Measurements from ENCODE around the gene SVIL. TPM values are rescaled to one million over a fixed set of nuclear protein-coding genes. Genes with fewer than 3 reads are reported as not detected.

The SVIL gene
- total RNA-seq, 3 donors from 2014 or later (not counting 1 experiment from before 2014, with no cell fraction given): 24.9 to 57.2 (median 33.5) TPM

DNA sequence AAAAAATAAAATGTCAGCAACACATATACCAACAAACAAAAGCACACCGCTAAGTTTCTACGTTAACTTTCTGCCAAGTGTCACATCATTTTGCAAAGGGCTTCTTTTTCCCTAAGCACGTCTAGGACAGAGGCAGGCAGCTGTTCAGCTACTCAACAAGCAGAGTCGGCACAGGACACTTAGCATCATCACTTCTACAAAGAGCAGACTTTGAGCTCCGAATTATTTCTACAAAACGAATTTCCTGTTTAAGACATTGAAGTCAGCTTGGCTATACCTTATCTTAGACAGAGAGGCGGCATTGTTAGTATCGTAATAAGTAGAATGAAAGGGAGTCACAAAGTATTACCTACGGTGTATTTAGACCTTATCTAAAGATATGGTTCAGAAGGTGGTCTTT, 110.1 kb downstream of the SVIL start:
- no peaks in the 10 kb centered on the region for H3K27me3 Mint-ChIP-seq (ENCODE audit: low read depth in 2 of 2)
- H3K36me3 Mint-ChIP-seq: peaks cover 25% of the 10 kb centered on the region
- no peak for ATAC-seq
- Histone ChIP-seq H3K4me3 (ENCODE audit: low read length) (no peak overlapping the region), H3K27ac (ENCODE audit: low read length) (no peak overlapping the region), H3K36me3 (ENCODE audit: control insufficient read depth, insufficient read depth, low read length) (peaks cover 19% of the 10 kb centered on the region), H3K27me3 (ENCODE audit: control insufficient read depth, insufficient read depth, low read length) (no peaks in the 10 kb centered on the region), H3K9me3 (ENCODE audit: control insufficient read depth, insufficient read depth, low read length) (no peaks in the 10 kb centered on the region), H3K4me1 (ENCODE audit: control insufficient read depth, insufficient read depth, low read length) (peaks cover 4% of the 10 kb centered on the region)
- H3K4me1 Mint-ChIP-seq: peaks cover 8% of the 10 kb centered on the region in 2 donors
- no peak overlapping the region for H3K27ac Mint-ChIP-seq
- H3K9me3 Mint-ChIP-seq: no peaks in the 10 kb centered on the region
- intact Hi-C loops (cut with micrococcal nuclease): no loop called here
- H3K4me3 Mint-ChIP-seq: no peak overlapping the region
- no peak for DNase-seq
- TF ChIP-seq, protein P1, sequence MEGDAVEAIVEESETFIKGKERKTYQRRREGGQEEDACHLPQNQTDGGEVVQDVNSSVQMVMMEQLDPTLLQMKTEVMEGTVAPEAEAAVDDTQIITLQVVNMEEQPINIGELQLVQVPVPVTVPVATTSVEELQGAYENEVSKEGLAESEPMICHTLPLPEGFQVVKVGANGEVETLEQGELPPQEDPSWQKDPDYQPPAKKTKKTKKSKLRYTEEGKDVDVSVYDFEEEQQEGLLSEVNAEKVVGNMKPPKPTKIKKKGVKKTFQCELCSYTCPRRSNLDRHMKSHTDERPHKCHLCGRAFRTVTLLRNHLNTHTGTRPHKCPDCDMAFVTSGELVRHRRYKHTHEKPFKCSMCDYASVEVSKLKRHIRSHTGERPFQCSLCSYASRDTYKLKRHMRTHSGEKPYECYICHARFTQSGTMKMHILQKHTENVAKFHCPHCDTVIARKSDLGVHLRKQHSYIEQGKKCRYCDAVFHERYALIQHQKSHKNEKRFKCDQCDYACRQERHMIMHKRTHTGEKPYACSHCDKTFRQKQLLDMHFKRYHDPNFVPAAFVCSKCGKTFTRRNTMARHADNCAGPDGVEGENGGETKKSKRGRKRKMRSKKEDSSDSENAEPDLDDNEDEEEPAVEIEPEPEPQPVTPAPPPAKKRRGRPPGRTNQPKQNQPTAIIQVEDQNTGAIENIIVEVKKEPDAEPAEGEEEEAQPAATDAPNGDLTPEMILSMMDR (IDR thresholded peaks at IDR 0.05): no peak
- WGBS (ENCODE audit: insufficient coverage): 96% methylated on average over 8 of the region's 9 CpGs

DNA sequence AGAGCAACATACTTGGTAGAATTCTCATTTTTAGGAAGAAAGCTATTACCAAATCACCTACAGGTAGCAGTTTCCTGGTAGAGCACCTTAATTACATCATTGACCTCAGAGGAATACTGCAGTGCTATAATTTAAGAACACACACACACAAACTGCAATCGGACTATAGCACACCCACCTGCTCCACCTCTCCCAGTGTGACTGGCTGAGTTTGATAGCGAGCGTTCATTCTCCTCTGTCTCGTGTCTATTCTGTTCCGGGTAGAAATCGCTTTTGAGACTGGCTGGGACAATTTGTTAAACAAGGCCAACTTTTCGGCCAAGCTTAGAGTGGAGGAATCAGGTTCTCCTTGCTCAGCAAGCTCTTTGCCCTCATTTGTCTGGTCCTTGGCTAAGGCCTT, 110.5 kb downstream of the SVIL start:
- Mint-ChIP-seq H3K27ac (no peak overlapping the region), H3K27me3 (ENCODE audit: low read depth in 2 of 2) (no peaks in the 10 kb centered on the region), H3K36me3 (peaks cover 25% of the 10 kb centered on the region), H3K4me3 (no peak overlapping the region), H3K4me1 (peaks cover 8% of the 10 kb centered on the region in 2 donors), H3K9me3 (no peaks in the 10 kb centered on the region)
- TF ChIP-seq, protein P1 (IDR thresholded peaks at IDR 0.05): no peak
- Histone ChIP-seq H3K27me3 (ENCODE audit: control insufficient read depth, insufficient read depth, low read length) (no peaks in the 10 kb centered on the region), H3K36me3 (ENCODE audit: control insufficient read depth, insufficient read depth, low read length) (peaks cover 17% of the 10 kb centered on the region), H3K4me3 (ENCODE audit: low read length) (no peak overlapping the region), H3K4me1 (ENCODE audit: control insufficient read depth, insufficient read depth, low read length) (peaks cover 4% of the 10 kb centered on the region), H3K27ac (ENCODE audit: low read length) (no peak overlapping the region), H3K9me3 (ENCODE audit: control insufficient read depth, insufficient read depth, low read length) (no peaks in the 10 kb centered on the region)
- ATAC-seq (no peak), DNase-seq (no peak)
- intact Hi-C loops (cut with micrococcal nuclease): no loop called here
- WGBS (ENCODE audit: insufficient coverage): 87% methylated on average over 7 of the region's 7 CpGs

DNA sequence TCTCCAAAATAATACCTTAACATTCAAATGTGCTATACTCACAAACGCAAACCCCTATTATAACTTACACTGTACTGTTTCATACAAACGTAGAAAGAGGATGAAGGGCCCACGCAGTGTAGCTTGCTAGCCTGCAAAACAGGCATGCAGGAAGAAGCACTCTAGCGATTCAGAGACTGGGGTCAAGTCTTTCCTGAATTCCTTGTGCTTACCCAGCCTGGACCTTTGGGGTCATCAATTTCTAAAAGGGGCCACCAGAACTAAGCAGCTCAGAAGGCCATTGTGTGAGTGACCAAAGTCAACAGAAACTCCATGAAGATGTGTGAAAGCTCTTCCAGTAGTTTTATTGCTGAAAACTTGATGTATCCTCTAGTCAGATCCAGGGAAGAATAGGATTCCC, 111.9 kb downstream of the SVIL start:
- Histone ChIP-seq H3K27me3 (ENCODE audit: control insufficient read depth, insufficient read depth, low read length) (no peaks in the 10 kb centered on the region), H3K27ac (ENCODE audit: low read length) (no peak overlapping the region), H3K4me1 (ENCODE audit: control insufficient read depth, insufficient read depth, low read length) (peaks cover 4% of the 10 kb centered on the region), H3K9me3 (ENCODE audit: control insufficient read depth, insufficient read depth, low read length) (no peaks in the 10 kb centered on the region), H3K36me3 (ENCODE audit: control insufficient read depth, insufficient read depth, low read length) (peaks cover 17% of the 10 kb centered on the region), H3K4me3 (ENCODE audit: low read length) (no peak overlapping the region)
- Mint-ChIP-seq H3K4me1 (peaks cover 8% of the 10 kb centered on the region in 2 donors), H3K36me3 (peaks cover 25% of the 10 kb centered on the region), H3K27me3 (ENCODE audit: low read depth in 2 of 2) (no peaks in the 10 kb centered on the region), H3K9me3 (no peaks in the 10 kb centered on the region), H3K4me3 (no peak overlapping the region), H3K27ac (no peak overlapping the region)
- DNase-seq (no peak), ATAC-seq (no peak)
- TF ChIP-seq, protein P1 (IDR thresholded peaks at IDR 0.05): no peak
- WGBS (ENCODE audit: insufficient coverage): 80% methylated on average over 4 of the region's 4 CpGs
- intact Hi-C loops (cut with micrococcal nuclease): no loop called here

Measured in natural killer cell (primary cell).